ENCODE data around the gene VWA8.
A peak's percentile ranks its signal among the peaks of the same experiment; 100 is the strongest.
"Not testable (repeated sequence)": the region's sequence is repeated elsewhere in the genome, so short reads cannot be mapped to it uniquely, and the experiment has no call there.

Gene VWA8

DNA sequence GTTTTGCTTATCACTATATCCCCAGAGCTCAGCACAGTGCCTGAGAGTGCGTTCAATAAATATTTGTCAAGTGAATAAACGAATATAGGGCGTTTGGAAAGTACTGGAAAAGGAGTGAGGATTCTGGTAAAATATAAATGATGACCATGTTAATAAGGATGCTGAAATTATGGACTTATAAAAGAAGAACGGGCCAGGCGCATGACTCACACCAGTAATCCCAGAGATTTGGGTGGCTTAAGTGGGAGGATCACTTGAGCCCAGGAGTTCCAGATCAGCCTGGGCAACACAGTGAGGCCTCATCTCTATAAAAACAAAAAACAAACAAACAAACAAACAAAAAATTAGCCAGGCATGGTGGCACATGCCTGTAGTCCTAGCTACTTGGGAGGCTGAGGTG lies 198.1 kb downstream of the VWA8 start:
- intact Hi-C loops (cut with DNase I) = no loop called here
- DNase-seq = no peak

DNA sequence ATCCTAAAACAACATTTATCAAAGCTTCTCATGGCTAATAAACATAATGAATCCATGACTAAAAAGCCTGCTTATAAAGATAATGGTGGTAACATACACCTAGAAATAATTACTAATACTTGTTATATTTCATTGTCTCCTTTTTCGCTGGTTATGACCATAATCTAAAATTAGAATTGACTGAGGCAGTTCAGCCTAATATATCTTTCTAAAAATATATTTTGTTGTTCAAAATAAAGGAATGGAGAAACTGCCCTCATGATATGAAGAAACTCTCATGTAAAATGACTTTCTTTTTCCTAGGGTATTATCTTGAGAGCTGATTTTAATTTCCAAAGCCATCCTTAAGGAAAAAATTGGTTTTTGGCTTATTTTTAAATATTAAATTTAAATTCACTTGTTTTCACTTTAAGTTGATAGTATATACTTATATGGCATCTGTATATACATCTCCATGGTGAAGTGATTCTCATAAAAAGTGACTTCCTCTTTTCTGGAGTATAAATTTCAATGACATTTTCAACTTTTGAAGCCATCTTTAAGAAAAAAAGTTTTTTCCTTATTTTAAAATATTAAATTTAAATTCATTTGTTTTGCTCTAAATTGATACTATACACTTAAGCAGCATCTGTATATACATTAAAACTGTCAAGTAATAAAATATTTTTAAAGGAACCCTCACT lies 204.6 kb downstream of the VWA8 start:
- intact Hi-C loops (cut with DNase I) = no loop called here

DNA sequence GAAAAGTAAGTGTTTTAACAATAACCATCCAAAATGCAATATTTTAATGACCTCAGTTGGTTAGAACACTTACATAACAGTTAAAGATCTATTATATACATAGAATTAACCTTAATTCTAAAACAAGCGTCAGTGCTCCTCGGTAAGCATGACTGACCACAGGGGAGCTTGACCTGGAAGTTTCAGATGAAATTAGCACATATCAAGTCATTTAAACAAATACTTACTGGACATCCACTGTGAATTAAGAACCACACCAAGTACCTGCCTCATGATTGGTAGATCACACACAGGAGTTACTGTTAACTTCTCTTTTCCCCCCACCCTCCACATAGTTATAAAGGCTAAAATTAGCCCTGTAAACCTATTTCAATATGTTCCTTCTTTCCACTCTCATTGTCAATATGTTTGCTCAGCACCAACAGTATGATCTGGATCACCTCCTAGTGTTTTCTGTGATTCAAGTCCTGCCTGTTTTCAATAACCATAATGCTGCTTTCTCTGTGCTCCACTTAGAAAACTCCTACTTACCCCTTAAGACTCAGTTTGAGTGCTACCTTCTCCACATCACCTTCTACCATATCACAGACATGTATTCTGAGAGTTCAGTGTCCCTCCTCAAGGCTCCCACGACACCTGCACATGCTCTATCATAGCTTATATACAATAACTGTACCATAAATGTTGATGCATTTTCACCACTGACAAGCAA lies 209.0 kb downstream of the VWA8 start:
- no peak for DNase-seq
- intact Hi-C loops (cut with DNase I) = no loop called here

More for the DNA sequence above, 204.6 kb downstream of the VWA8 start:
- DNase-seq = no peak

DNA sequence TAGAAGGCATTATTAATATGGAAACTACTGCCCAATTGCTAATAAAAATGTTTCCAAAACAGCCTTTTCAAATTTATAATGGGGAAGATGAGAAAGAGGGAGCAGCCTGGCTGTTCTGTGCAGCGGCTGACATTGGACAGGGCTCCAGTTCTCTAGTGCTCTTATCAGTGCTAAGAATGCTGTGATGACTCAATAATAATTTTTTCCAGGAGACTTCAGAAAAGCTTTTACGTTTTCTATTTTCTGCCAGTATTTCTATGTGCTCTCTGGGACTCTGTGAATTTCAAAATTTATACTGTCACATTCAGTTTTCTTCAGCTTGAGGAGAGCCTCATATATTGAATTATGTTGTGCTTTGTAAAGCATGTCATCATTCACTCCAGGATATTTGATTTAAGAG lies 209.6 kb downstream of the VWA8 start:
- intact Hi-C loops (cut with DNase I) = no loop called here
- DNase-seq = no peak

DNA sequence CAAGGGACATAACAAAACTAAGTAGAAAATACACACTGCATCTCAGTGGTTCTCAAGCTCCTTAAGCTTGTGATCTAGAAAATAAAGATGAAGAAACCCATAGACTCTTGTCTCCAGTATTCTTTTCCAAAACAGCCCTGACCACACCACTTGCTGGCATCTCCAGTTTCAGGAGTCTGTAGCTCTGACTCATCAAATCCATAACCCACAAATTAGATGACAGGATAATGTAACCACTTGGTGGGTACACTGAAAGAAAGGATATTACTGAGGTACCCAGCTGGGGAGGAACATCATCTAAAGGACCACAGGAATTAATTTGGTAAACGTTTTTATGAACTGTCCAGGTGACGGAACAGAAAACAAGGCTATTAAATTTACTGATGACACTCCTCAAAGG lies 214.7 kb downstream of the VWA8 start:
- intact Hi-C loops (cut with DNase I) = no loop called here
- DNase-seq = no peak

DNA sequence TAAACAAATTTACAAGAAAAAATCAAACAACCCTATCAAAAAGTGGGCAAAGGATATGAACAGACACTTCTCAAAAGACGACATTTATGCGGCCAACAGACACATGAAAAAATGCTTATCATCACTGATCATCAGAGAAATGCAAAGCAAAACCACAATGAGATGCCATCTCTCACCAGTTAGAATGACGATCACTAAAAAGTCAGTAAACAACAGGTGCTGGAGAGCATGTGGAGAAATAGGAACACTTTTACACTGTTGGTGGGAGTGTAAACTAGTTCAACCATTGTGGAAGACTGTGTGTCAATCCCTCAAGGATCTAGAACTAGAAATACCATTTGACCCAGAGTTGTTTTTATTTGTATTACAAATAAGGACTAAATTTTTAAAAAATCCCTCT lies 215.4 kb downstream of the VWA8 start:
- intact Hi-C loops (cut with DNase I) = loop anchor here (2.0 kb wide), 1 partner anchor 33 kb away; no protein-coding TSS in a partner anchor
- not testable (repeated sequence) for DNase-seq

DNA sequence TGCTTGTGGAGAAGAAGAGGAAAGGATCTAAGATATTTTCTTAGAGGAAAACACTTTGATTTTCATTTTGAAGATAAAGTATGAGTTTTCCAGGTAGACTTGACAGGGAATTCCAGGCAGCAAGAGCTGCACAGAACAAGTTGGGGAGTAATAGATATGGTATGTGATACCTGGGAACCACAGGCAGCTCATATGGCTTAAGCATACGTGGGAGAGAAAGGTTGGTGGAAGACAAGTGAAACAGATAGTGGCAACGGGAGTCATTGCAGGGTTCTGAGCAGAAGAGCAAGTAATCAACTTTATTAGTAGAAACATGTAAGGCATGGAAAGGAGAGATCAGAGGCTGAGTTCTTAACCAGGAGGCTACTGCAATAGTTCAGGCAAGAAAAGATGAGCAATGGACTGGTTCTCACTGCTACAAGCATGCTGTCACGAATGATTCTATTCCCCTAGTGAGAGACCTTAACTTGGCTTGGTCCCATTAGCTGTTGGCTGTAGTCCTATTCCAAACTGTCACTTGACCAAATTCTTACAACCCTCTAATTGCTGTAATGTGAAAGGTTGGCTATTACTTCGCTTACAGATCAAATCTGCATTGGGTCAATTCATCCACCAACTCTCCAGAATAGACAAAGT lies 217.9 kb downstream of the VWA8 start:
- intact Hi-C loops (cut with DNase I) = no loop called here
- no peak for DNase-seq

DNA sequence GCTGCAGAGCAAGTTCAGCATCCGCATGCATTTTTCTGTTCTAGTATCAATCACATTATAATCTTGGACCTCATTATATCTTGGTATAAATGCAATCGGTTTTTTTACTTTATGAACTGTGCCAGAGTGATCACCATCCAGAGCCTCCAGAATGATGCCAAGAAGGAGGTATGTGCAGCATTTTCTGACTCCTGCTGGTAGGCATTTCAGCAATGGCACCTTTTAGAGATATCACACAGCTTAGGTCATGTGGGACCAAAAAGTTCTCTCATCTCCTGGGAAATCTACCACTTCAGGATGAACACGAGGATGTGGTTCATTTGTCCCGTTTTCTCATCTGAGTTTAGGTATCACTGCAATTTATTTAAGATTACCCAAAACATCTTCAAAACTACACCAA lies 220.4 kb downstream of the VWA8 start:
- intact Hi-C loops (cut with DNase I) = no loop called here
- no peak for DNase-seq

DNA sequence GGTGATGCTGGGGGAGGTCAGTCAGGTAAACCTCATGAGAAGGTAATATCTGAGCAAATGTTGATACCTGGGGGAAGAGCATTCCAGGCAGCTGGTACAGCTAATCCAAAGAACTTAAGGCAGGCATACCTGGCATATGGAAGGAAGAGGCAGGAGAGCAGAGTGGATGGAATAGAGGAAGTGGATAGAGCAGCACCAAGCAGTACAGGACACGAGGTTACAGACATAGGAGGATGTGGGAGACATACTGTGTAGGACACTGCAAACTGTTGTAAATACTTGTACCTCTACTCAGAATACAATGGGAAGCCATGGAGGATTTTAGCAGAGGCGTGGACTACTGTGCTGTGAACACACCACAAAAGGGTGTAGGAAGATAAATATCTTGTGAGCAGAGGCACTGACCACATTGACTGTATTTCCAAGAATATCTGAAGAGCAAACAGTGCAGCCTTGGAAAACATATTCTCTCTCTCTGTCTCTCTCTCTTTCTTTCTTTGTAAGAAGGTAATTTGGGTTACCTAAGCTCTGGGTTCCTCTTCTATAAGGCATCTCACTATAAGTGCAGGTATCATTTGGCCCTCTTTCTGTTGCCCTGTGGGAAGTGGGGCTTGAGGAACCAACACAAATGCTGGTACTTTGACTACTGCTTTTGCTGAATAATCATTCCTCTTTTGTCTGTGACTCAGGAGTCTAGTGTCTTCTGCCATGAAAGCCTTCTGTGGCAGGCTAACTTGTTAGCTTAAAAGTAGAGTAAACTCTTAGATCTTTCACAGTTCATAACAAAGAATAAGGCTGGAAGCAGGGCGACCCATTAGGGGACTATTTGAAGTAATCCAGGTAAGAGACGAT lies 238.0 kb downstream of the VWA8 start:
- intact Hi-C loops (cut with DNase I) = no loop called here
- no peak for DNase-seq

DNA sequence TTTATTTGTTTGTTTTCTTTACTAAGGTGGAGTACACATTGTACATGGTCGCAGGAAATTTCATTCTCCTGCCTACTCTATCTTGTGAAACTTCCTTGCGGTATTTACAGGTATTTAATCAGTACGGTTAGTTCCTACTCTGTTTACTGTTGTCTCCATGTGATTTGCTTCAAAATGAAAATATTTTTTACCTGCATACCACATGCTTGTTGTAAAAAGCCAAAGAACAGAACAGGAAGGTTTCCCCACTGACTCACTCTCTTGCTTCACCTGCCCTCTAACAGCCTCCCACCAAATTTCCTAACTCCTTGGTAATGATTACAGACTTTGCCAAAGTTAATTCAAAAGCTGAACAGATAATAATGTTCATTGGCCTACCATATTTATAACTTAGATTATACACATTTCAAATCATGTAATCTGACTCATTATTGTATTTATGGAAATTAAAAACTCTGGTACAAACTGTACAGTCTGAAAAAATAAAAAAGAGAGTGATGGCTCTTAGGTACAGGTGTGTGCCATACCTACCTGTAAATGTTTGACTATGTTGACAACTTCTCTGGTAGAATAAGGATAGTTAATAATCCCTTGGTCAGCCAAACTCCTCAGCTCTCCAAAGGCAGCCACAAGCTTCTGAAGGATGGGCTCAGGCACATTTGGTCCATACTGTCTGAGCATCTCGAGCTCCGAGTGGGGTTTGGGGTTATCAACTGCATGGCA lies 239.9 kb downstream of the VWA8 start:
- DNase-seq = no peak
- intact Hi-C loops (cut with DNase I) = no loop called here

DNA sequence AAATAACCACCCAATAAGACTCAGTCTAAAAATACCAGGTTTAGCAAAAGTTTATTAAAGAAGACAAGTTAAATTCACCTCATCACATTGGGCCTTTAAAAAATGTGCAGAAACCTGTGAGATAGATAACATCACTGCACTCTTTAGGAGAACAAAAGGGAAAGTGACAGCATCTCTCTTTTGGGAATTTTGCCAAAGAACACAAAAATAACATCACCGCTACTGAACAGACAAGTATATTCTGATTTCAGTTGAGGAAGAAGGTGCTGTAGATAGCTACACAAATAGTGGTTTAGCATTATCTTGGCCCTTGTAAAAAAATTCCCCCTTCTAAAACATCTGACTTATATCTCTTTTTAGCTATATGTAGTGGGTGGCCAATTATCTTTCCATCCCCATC lies 244.7 kb downstream of the VWA8 start:
- intact Hi-C loops (cut with DNase I) = no loop called here
- DNase-seq = no peak

DNA sequence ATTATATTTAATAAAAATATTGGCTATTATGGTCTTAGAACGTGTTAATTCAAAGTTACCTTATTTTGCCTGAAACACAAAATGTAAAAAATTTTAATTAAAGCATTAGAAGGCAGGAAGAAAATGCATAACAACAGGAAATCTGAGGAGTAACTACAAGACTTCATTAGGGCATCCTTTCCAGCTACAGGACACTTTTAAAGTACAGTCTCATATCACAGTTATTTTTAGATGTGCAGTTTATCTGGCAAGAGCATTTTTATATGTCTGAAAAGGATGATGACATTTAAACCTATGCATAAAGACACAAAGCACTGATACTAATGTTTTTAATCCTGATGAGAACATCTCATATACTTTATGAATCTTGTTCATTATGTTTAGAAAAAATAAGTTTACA lies 247.5 kb downstream of the VWA8 start:
- intact Hi-C loops (cut with DNase I) = no loop called here
- DNase-seq = no peak

DNA sequence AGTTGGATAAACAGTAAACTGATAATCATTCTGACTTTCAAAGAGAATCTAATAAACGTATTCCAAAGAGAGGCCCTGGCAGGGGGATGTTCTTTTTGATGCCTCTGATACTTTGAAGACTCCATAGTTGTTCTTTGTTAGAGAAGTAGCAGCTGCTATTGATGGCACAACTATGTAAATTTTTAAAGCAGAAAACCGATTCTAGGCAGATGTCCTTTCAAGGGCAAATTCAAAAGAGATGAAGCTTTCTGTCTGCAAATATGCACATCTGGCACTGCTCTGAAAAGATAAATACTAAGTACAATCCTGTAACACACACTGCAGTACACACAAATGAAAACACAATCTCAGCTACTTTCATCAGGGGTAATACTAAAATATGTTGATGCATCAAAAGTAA lies 250.1 kb downstream of the VWA8 start:
- no peak for DNase-seq
- intact Hi-C loops (cut with DNase I) = no loop called here

DNA sequence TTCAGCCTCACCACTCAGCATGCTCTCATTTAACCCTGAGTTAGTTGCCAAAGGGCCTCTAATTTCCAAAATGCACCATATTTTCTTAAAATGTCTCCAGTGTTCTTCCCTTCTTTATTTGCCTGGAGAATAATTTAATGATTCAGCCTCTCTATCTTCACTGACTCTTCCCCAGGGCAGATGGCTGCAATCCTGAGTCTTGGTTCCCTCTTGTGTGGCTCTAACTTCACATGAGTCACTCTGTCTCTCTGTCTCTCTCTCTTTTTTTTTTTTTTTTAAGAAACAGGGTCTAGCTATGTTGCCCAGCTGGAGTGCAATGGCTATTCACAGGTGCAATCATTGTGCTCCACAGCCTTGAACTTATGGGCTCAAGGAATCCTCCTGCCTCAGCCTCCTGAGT lies 251.4 kb downstream of the VWA8 start:
- intact Hi-C loops (cut with DNase I) = no loop called here

DNA sequence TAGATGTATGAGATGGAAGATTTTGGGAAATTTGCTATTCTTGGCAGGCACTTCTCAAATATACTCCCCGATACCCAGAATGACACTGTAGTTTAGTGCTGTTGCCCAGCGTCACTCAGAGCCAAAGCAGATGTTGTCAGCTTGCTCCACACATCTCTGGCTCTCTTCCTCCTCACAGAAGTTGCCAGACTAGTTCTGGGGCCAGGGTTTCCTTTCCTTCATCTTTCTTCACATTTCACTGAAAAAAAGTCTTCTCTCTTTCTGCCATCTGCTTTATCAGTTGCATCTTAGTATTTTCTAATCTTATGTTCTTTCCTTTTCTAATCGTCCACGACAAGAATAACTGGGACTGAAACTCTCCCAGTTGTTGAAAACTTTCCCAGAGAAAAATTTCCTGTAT lies 252.2 kb downstream of the VWA8 start:
- peak in 1 of 10 donors; percentile 32 for DNase-seq
- intact Hi-C loops (cut with DNase I) = no loop called here

More for the DNA sequence above, 251.4 kb downstream of the VWA8 start:
- DNase-seq = no peak

DNA sequence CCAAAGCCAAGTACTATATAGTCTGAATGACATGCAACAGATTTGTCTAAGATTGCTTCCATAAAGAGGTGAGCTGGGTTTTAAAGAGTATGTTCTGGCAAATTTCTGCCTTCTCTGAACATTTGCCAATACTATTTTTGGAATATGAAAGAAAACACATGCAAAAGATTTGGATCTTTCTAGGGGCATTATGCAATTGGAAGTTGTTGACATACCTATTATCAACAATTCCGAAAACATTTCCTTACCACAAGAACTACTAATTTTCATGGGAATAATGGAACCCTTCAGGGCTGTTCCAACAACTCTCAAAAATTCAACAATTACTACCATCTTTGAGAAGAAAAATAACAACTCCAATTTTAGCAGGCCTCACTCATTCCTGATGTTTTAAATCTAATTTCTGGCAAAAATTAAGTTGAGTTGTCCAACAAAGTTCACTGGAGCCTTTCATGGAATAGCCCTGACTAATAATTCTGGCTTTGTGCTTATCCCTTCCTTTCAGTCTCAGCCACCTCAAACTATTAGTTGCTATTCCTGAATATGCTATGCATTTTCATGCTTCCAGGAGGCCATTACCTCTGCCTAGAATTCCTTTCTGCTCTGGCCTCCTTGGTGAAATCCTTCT lies 253.6 kb downstream of the VWA8 start:
- intact Hi-C loops (cut with DNase I) = no loop called here
- no peak for DNase-seq

DNA sequence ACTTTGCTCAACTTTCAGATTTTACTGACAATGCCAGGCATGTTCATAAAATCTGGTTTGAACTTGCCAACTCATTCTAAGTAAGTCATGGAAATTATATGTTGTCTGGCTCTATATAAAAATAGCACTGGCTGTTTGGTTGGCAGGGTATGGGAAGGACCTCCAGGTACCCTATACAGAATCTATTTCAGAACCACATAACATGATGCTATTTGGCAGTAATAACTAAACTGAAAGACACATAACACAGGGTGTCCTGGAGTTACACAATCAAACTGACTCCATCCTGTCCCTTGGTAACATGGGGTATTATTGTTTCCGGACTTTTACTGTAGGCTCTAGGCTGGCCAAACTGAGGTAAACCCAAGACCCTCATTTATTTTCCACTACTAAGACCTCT lies 254.8 kb downstream of the VWA8 start:
- intact Hi-C loops (cut with DNase I) = no loop called here

DNA sequence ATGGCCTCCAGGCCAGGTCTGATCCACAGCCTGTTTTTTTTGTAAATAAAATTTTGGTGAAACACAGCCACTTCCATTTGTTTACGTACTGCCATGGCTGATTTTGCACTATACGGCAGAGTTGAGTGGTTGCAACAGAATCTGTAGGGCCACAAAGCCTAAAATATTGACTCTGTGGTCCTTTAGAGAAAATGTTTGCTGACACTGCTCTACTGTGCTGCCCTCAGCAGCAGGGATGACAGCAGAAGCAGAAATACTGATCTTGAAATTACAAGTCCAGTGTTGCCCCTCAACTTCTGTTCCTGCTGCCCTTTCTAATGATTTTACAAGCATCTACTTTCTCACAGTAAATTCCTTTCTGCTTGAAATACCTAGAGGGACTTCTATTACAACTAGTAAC lies 258.4 kb downstream of the VWA8 start:
- intact Hi-C loops (cut with DNase I) = no loop called here
- DNase-seq = no peak

More for the DNA sequence above, 254.8 kb downstream of the VWA8 start:
- DNase-seq = no peak

DNA sequence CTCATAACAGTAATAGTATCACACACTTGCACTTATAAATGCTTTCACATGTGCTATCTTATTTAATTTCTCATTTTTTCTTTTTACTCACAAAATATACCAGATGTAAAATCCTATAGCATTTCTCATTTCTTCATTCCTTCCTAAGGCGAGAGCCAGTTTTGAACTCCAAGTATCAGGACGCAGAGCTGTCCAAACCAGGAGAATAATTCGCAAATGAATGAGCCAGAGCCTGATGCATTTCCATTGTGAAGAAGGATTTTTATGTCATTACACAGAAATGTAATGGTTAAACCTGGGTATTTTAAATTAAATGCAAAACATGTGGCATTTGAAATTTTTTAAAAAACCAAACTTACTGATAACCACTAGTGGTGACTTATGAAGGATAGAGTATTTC lies 259.2 kb downstream of the VWA8 start:
- DNase-seq = no peak
- intact Hi-C loops (cut with DNase I) = no loop called here

DNA sequence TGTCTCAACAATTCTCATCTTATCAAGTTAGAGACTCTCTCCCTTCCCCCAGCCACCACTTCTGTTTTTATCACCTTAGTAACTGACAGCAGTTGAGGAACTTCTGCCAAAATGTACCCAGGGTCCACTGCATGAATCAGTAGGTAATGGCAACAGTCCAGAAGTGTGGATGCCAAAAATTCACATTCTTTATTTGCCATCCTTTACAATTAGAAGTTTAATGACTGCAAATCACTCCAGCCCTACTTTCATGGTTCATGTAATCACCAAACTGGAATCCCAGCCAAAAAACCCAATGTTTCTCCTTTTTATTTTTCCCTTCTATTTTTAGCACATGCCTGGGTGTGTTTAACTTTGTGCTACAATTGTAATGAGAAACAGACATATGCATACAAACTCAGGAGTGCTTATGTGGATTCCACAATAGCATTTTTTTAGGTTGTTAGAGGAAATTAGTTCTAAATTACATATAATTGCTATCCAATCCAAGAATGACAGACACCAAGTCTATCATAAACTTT lies 260.1 kb downstream of the VWA8 start:
- intact Hi-C loops (cut with DNase I) = no loop called here
- no peak for DNase-seq
